MCF 10A (cell line): ENCODE results near the gene AJM1. TPM values are rescaled to one million over a fixed set of nuclear protein-coding genes. Genes with fewer than 3 reads are reported as not detected.

Experiments used
- microRNA-seq: library from miRNA; unstranded; fragments of <30 nt; microRNA quantifications from one replicate; pipeline ENCODE4 v1.2.0, GENCODE V29; 2022
- total RNA-seq: library from RNA; stranded (reverse); gene quantifications from 2 replicates; pipeline ENCODE4 v1.2.3, GENCODE V29; 2022

AJM1 gene
- total RNA-seq, 1 experiment from 2014 or later, result 5.7 TPM

Small RNAs within 50 kb of the gene (microRNA-seq; reads per million reads assigned to microRNA genes)
- gene MIR4292 (not detected), gene MIR4479 (3.0 reads per million, percentile 22 among the genes with 10 or more reads in this experiment)

Other genes starting within 250 kb of the AJM1 start
- gene EGFL7, start 179.6 kb upstream of the AJM1 start, total RNA-seq, result 3.9 and 4.3 TPM in 2 replicates
- gene AGPAT2, start 155.0 kb upstream of the AJM1 start, total RNA-seq, result 30.4 and 33.3 TPM in 2 replicates
- gene DIPK1B, start 129.9 kb upstream of the AJM1 start, total RNA-seq, result not detected in 2 replicates
- not detected in 2 replicates for gene LCN10, start 99.5 kb upstream of the AJM1 start, total RNA-seq
- not detected in 2 replicates for gene LCN6, start 94.0 kb upstream of the AJM1 start, total RNA-seq
- not detected in 2 replicates for gene LCN8, start 84.2 kb upstream of the AJM1 start, total RNA-seq
- not detected in 2 replicates for gene LCN15, start 78.0 kb upstream of the AJM1 start, total RNA-seq
- gene TMEM141, start 51.1 kb upstream of the AJM1 start, total RNA-seq, result 56.0 and 70.4 TPM in 2 replicates
- 0.26 and 1.3 TPM in 2 replicates for gene CCDC183, start 46.1 kb upstream of the AJM1 start, total RNA-seq
- 77.8 and 84.2 TPM in 2 replicates for gene RABL6, start 34.5 kb upstream of the AJM1 start, total RNA-seq
- 173 and 193 TPM in 2 replicates for gene PHPT1, start 6.9 kb downstream of the AJM1 start, total RNA-seq
- 11.8 and 14.1 TPM in 2 replicates for gene MAMDC4, start 9.9 kb downstream of the AJM1 start, total RNA-seq
- 480 and 581 TPM in 2 replicates for gene EDF1, start 23.8 kb downstream of the AJM1 start, total RNA-seq
- 10.7 and 14.1 TPM in 2 replicates for gene TRAF2, start 44.0 kb downstream of the AJM1 start, total RNA-seq
- gene FBXW5, start 102.3 kb downstream of the AJM1 start, total RNA-seq, result 88.8 and 100 TPM in 2 replicates
- gene C8G, start 102.8 kb downstream of the AJM1 start, total RNA-seq, result 1.0 and 1.1 TPM in 2 replicates
- gene LCN12, start 109.8 kb downstream of the AJM1 start, total RNA-seq, result 0.86 and 1.2 TPM in 2 replicates
- 1.1 and 1.8 TPM in 2 replicates for gene PTGDS, start 135.0 kb downstream of the AJM1 start, total RNA-seq
- gene LCNL1, start 140.5 kb downstream of the AJM1 start, total RNA-seq, result not detected in 2 replicates
- gene PAXX, start 149.9 kb downstream of the AJM1 start, total RNA-seq, result 43.6 and 57.9 TPM in 2 replicates
- 1.2 and 4.2 TPM in 2 replicates for gene CLIC3, start 154.1 kb downstream of the AJM1 start, total RNA-seq
- gene ABCA2, start 185.8 kb downstream of the AJM1 start, total RNA-seq, result 20.0 and 21.7 TPM in 2 replicates
- gene FUT7, start 189.6 kb downstream of the AJM1 start, total RNA-seq, result 0.12 TPM in 1 of 2 replicates, not detected in the other
- 161 and 171 TPM in 2 replicates for gene NPDC1, start 203.7 kb downstream of the AJM1 start, total RNA-seq
- 13.4 and 31.5 TPM in 2 replicates for gene ENTPD2, start 211.6 kb downstream of the AJM1 start, total RNA-seq
- gene SAPCD2, start 228.1 kb downstream of the AJM1 start, total RNA-seq, result 5.7 and 15.7 TPM in 2 replicates
- 1.0 and 3.7 TPM in 2 replicates for gene UAP1L1, start 235.0 kb downstream of the AJM1 start, total RNA-seq
- gene MAN1B1, start 244.5 kb downstream of the AJM1 start, total RNA-seq, result 46.5 and 49.1 TPM in 2 replicates